Dedifferentiated amniotic fluid mesenchymal stem cell (primary cell): ENCODE data around the gene NTM.

Experiments
- DNase-seq: peaks from one replicate; pipeline ENCODE4 v3.0.0-alpha.2; 2016; ENCODE audit errors: extremely low spot score

Gene NTM

DNA sequence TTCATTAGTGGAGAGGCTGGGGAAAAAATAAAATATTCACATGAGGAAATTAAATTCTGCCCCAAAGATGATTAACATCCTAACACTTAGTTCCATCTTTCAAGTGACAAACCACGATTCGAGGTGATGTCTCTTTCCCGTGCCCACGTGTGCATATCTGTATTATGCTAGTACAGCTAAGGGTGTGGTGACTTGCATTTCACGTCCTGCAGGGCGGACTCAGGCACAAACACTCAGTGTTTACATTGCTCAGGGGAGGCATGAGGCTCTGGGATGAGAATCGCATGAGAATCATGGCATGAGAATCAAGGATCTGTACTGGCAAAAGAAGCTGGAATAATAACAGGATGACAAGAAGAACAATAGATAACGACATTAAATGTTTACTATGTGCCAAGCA lies 179.4 kb downstream of the NTM start:
- no peak for DNase-seq

GRCh38 chr11:131560287-131560686 lies 189.9 kb downstream of the NTM start:
- no peak for DNase-seq

DNA sequence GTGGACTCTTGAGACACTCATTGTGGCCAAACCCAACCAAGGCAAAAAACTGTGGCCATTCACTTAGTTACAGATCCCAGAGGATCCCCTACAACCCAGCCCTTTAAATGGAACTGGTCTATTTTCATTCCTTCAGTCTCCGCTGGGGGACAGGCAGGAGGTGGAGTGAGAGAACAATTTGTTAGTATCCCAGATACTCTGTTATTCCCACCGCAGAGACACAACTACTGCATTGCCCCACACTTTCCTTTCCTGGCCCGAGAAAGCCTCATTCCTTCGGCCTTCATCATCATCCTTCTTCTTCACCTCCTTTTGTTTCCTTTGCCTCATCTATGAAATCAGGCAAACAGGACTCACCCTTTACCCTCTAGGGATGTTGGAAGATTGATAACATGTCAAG lies 191.1 kb downstream of the NTM start:
- DNase-seq: no peak

DNA sequence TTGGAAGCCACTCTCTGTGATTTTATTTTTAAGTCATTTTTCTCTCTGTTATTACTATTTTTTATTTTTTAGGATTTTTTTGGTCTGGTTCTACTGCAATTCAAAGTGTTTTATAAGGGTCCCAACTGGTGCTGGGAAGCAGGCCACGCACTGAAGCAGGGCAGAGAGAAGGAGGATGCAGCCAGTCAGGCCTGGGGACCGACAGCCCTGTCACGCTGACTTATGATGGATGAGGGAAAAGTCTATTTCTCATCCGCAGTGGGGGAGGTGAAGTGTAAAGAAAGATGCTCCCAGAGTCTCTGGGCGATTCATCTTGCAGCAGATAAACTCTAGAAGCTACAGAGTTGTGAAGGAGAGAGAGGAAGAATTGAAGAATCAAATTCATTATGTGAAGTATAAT lies 191.6 kb downstream of the NTM start:
- no peak for DNase-seq

GRCh38 chr11:131568318-131568717 lies 197.9 kb downstream of the NTM start:
- DNase-seq: no peak

- no peak for DNase-seq
Observed at GRCh38 chr11:131571571-131571970, 201.2 kb downstream of the NTM start.

DNA sequence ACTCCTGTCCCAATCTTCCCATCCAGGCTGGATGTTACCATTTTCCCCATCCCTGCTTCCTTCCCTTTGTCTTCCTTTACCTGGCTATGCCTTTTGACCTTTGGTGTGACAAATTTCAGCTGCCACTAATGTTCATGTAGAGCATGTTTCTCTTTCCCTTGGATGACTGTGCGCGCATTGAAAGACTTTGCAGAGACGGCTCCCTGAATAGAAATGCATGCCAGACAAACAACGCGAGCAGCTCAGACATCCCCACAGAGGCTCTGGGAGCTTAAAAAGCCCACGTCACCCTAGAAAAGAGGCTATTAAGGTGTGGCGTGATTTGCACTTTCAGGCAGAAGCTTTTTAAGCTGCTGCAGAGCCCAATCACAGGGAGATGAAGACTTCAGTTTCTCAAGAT lies 202.0 kb downstream of the NTM start:
- DNase-seq: no peak

DNA sequence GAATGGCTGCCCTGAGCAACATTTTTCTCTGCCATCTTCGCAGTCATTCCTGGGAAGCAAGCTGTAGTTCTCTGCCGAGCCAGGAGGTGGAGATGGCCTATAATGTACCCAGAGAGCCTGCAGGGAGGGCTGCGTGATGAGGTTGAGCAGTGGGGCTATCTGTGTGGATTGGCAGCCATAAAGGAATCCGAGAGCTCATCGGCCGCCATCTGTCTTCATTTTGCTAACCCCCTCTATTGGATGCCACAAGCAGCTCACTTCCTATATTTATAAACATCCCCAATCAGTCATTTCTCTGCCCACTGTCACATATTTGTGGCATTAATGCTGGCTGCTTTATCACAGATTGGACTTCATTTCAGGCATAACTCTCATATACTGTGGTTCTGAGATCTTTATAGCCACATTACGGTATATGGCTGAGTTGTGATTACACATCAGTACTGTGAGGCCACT lies 209.5 kb downstream of the NTM start:
- DNase-seq: peak; percentile 53

- peak; percentile 33 for DNase-seq
Observed at GRCh38 chr11:131580476-131580875, 210.1 kb downstream of the NTM start.

DNA sequence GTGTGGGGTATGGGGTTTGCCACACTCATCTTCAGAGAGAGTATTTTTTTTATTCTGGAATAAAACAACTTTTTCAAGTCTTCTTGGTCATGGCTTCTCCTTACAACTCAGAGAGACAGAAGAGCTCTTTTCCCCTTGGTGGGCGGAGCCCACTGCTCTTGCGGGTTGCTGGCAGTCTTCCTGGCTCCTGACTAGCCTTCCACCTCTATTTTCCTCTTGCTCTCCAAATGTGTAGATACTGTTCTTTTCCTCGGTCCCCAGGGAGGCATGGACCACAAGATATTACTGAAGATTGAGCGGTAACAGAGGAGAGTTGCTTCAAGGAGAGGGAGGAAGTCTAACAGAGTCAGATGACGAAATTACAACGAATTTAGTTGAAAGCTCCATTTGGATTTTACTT lies 210.6 kb downstream of the NTM start:
- no peak for DNase-seq

GRCh38 chr11:131582021-131582525 lies 211.7 kb downstream of the NTM start:
- no peak for DNase-seq

GRCh38 chr11:131583421-131583820 lies 213.0 kb downstream of the NTM start:
- no peak for DNase-seq

- DNase-seq: no peak
Observed at GRCh38 chr11:131583938-131584337, 213.5 kb downstream of the NTM start.

GRCh38 chr11:131584785-131585592 lies 214.6 kb downstream of the NTM start:
- DNase-seq: no peak

DNA sequence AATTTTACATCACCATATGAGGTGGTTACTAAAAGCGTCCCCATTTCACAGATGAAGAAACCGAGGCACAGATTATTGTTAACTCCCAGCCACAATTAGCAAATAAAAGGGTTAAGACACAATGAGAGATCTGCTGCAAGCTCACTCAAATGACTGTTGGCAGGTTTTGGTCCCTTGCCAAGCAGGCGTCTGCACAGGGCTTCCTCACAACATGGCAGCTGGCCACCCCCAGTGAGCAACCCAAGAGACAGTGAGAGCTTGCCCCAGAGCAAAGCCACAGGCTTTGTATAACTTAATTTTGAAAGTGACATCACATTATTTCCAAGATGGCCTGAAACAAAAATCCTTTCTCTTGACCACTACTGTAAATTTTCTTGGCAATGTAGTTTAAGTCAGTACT lies 217.6 kb downstream of the NTM start:
- DNase-seq: no peak

- DNase-seq: no peak
Observed at GRCh38 chr11:131591051-131591461, 220.6 kb downstream of the NTM start.

DNA sequence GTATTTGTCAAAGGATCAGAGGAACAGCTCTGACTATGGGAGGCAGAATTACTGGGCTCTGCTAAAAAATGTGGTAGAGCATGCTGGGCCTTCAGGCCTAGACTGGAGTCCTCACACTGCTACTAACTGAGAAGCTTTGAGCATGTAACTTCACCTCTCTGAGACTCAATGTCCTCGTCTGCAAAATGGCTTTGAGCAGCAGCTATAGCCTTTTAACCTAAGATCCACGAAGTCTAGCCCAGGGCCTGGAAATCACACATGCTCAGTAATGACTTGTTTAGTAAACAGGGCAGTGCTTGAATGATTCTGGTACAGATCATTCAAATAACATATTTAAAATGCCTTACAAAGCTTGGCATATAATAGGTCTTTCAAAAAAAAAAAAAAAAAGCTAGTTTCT lies 221.7 kb downstream of the NTM start:
- no peak for DNase-seq

DNA sequence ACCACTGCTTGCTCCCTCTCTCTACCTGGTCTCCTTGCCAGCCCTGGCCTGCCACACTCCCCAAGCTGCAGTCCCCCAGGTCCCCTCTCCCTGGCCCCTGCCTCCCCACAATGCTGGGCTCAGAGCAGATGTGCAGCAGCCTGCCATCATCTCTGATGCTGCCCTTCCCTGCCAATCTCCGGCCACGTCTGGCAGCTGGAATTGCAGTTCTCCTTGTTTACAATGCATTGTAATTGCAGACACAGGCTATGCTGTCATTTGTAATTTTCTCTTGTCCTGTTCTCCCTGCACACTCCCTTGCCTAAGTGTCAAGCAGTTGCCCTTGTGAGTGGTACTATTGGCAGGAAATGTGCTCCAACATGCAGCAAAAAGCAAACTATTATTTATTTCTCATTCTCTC lies 222.3 kb downstream of the NTM start:
- no peak for DNase-seq

- no peak for DNase-seq
Observed at GRCh38 chr11:131593301-131593700, 222.9 kb downstream of the NTM start.

GRCh38 chr11:131595797-131596196 lies 225.4 kb downstream of the NTM start:
- no peak for DNase-seq

DNA sequence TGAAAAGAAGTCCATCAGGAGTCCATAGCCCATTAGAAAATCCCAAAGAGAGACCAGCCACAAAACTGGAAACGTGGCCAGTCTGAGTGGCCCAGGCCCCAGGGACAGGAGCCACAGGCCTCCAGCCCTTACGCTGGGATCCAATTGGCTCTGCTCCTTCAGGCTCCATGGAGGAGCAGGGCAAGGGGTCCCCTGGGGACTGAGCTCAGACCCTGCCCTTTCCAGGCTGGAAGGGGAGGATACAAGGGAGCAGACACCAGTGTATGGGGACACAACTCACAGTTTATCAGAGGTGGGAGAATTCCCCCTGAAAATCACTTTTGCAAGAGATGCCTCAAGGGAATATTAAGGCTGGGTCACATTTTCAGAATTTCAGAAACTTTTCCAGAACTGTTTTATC lies 227.5 kb downstream of the NTM start:
- no peak for DNase-seq

- DNase-seq: no peak
Observed at GRCh38 chr11:131598305-131598704, 227.9 kb downstream of the NTM start.

- no peak for DNase-seq
Observed at GRCh38 chr11:131599285-131599684, 228.9 kb downstream of the NTM start.

DNA sequence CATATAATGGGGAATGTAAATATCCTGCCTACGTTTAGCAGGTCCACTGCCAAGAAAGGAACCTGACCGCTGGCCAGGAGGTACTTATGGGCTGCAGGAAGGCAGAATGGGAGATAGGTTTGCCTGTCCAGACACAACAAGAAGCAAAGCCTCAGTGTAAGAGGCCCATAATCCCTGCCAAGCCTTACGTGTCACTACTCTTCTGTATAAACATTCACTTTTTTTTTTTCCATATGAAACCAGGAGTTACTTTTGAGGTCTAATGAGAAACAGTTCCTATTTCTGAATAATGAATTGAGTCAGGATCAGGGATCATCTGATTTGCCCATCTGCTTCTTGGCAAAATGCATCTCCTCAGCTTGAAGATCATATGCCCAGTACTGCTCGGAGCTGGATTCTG lies 230.2 kb downstream of the NTM start:
- no peak for DNase-seq
